IPS-11a (cell line): ENCODE measurements around the gene OR10A3.

Source experiments
- H3K4me3 ChIP-seq: one replicate; pipeline ENCODE4 v1.5.1; 2013; ENCODE audit warnings: low read depth, low read length, control low read depth

The OR10A3 gene

GRCh38 chr11:7893796-7894195 is 47.7 kb downstream of the OR10A3 start:
- H3K4me3 ChIP-seq, result no peak overlapping the region

- no peak overlapping the region for H3K4me3 ChIP-seq
These were observed 48.7 kb downstream of the OR10A3 start for GRCh38 chr11:7892840-7893254.

- H3K4me3 ChIP-seq, result no peak overlapping the region
These were observed 49.3 kb downstream of the OR10A3 start for GRCh38 chr11:7892059-7892699.

- no peak overlapping the region for H3K4me3 ChIP-seq
These were observed 50.9 kb downstream of the OR10A3 start for GRCh38 chr11:7890417-7891172.

GRCh38 chr11:7889985-7890384 is 51.5 kb downstream of the OR10A3 start:
- H3K4me3 ChIP-seq, result no peak overlapping the region
